ENCODE data around the gene UBE2N. TPM values are rescaled to one million over a fixed set of nuclear protein-coding genes. Genes with fewer than 3 reads are reported as not detected.

The UBE2N gene
- total RNA-seq, 1 experiment from 2014 or later: 177 TPM

DNA sequence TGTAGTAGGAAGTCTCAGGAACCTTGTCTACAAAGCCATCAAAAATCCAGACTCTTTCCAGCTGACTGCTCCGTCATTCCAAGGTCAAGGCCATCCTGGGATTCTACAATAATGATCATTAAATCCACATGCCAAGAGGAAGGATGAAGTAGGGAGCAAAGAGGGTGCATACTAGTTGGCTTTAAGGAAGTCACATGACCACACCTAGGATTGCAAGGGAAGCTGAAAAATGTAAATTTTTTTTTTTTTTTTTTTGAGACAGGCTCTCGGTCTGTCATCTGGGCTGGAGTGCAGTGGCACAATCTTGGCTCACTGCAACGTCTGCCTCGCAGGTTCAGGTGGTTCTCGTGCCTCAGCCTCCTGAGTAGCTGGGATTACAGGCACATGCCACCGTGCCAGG is 18.3 kb upstream of the UBE2N start:
- intact Hi-C loops (cut with micrococcal nuclease; ENCODE audit: unreplicated experiment): no loop called here
- Histone ChIP-seq H3K9me3 (ENCODE audit: low read depth, low read length, poor library complexity, severe bottlenecking) (no peaks in the 10 kb centered on the region), H3K4me3 (ENCODE audit: low read depth, low read length, poor library complexity, severe bottlenecking) (no peak overlapping the region), H3K27ac (ENCODE audit: low read depth, low read length, poor library complexity, severe bottlenecking) (no peak overlapping the region), H3K4me1 (ENCODE audit: insufficient read depth, low read length, poor library complexity, severe bottlenecking) (no peaks in the 10 kb centered on the region), H3K27me3 (replicated peaks; ENCODE audit: insufficient read depth, low read depth, low read length, poor library complexity) (no peaks in the 10 kb centered on the region), H3K36me3 (ENCODE audit: insufficient read depth, low read length, poor library complexity, severe bottlenecking) (no peaks in the 10 kb centered on the region)
- TF ChIP-seq, protein P1, sequence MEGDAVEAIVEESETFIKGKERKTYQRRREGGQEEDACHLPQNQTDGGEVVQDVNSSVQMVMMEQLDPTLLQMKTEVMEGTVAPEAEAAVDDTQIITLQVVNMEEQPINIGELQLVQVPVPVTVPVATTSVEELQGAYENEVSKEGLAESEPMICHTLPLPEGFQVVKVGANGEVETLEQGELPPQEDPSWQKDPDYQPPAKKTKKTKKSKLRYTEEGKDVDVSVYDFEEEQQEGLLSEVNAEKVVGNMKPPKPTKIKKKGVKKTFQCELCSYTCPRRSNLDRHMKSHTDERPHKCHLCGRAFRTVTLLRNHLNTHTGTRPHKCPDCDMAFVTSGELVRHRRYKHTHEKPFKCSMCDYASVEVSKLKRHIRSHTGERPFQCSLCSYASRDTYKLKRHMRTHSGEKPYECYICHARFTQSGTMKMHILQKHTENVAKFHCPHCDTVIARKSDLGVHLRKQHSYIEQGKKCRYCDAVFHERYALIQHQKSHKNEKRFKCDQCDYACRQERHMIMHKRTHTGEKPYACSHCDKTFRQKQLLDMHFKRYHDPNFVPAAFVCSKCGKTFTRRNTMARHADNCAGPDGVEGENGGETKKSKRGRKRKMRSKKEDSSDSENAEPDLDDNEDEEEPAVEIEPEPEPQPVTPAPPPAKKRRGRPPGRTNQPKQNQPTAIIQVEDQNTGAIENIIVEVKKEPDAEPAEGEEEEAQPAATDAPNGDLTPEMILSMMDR (conservative IDR thresholded peaks at IDR 0.05; ENCODE audit: low read depth, low read length): no peak
- no peak for TF ChIP-seq EZH2 (IDR thresholded peaks at IDR 0.05; ENCODE audit: borderline replicate concordance, low read depth, low read length, poor library complexity, severe bottlenecking)
- no peak for DNase-seq (ENCODE audit: low spot score)
- CTCF ChIA-PET: no interaction called here
- POLR2A ChIA-PET (ENCODE audit: low non-redundant PET): no interaction called here
- BruUV-seq (replicated peaks): no TSS peak

- BruUV-seq (replicated peaks): no TSS peak
- DNase-seq (ENCODE audit: low spot score): no peak
- ChIA-PET POLR2A (ENCODE audit: low non-redundant PET) (no interaction called here), CTCF (no interaction called here)
- Histone ChIP-seq H3K27ac (ENCODE audit: low read depth, low read length, poor library complexity, severe bottlenecking) (no peak overlapping the region), H3K36me3 (ENCODE audit: insufficient read depth, low read length, poor library complexity, severe bottlenecking) (no peaks in the 10 kb centered on the region), H3K4me1 (ENCODE audit: insufficient read depth, low read length, poor library complexity, severe bottlenecking) (no peaks in the 10 kb centered on the region), H3K27me3 (replicated peaks; ENCODE audit: insufficient read depth, low read depth, low read length, poor library complexity) (no peaks in the 10 kb centered on the region), H3K9me3 (ENCODE audit: low read depth, low read length, poor library complexity, severe bottlenecking) (no peaks in the 10 kb centered on the region), H3K4me3 (ENCODE audit: low read depth, low read length, poor library complexity, severe bottlenecking) (no peak overlapping the region)
- intact Hi-C loops (cut with micrococcal nuclease; ENCODE audit: unreplicated experiment): no loop called here
- TF ChIP-seq, protein P1 (conservative IDR thresholded peaks at IDR 0.05; ENCODE audit: low read depth, low read length): no peak
- no peak for TF ChIP-seq EZH2 (IDR thresholded peaks at IDR 0.05; ENCODE audit: borderline replicate concordance, low read depth, low read length, poor library complexity, severe bottlenecking)
Measured at GRCh38 chr12:93459097-93459496, 17.4 kb upstream of the UBE2N start.

DNA sequence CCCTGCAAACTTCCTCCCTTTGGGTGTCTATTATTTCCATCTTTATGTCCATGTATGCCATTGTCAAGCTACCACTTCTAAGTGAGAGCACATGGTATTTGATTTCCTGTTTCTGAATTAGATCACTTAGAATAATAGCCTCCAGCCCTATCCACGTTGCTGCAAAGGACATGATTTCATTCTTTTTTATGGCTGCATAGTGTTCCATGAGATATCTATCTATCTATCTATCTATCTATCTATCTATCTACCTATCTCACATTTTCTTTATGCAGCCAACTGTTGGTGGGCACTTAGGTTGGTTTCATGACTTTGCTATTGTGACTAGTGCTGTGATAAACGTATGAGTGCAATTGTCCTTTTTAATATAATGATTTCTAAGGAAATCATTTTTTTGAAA is 14.3 kb upstream of the UBE2N start:
- ChIA-PET CTCF (no interaction called here), POLR2A (ENCODE audit: low non-redundant PET) (no interaction called here)
- TF ChIP-seq, protein P1 (conservative IDR thresholded peaks at IDR 0.05; ENCODE audit: low read depth, low read length): no peak
- TF ChIP-seq EZH2 (IDR thresholded peaks at IDR 0.05; ENCODE audit: borderline replicate concordance, low read depth, low read length, poor library complexity, severe bottlenecking): no peak
- no peak for DNase-seq (ENCODE audit: low spot score)
- Histone ChIP-seq H3K4me1 (ENCODE audit: insufficient read depth, low read length, poor library complexity, severe bottlenecking) (no peaks in the 10 kb centered on the region), H3K27me3 (replicated peaks; ENCODE audit: insufficient read depth, low read depth, low read length, poor library complexity) (no peaks in the 10 kb centered on the region), H3K36me3 (ENCODE audit: insufficient read depth, low read length, poor library complexity, severe bottlenecking) (no peaks in the 10 kb centered on the region), H3K9me3 (ENCODE audit: low read depth, low read length, poor library complexity, severe bottlenecking) (no peaks in the 10 kb centered on the region), H3K4me3 (ENCODE audit: low read depth, low read length, poor library complexity, severe bottlenecking) (no peak overlapping the region), H3K27ac (ENCODE audit: low read depth, low read length, poor library complexity, severe bottlenecking) (no peak overlapping the region)
- intact Hi-C loops (cut with micrococcal nuclease; ENCODE audit: unreplicated experiment): no loop called here
- no TSS peak for BruUV-seq (replicated peaks)

All from A673 (cell line).